ENCODE data around the gene XPNPEP1.

GRCh38 chr10:109922976-109923921, at the start of gene XPNPEP1:
- TF ChIP-seq, protein P1, sequence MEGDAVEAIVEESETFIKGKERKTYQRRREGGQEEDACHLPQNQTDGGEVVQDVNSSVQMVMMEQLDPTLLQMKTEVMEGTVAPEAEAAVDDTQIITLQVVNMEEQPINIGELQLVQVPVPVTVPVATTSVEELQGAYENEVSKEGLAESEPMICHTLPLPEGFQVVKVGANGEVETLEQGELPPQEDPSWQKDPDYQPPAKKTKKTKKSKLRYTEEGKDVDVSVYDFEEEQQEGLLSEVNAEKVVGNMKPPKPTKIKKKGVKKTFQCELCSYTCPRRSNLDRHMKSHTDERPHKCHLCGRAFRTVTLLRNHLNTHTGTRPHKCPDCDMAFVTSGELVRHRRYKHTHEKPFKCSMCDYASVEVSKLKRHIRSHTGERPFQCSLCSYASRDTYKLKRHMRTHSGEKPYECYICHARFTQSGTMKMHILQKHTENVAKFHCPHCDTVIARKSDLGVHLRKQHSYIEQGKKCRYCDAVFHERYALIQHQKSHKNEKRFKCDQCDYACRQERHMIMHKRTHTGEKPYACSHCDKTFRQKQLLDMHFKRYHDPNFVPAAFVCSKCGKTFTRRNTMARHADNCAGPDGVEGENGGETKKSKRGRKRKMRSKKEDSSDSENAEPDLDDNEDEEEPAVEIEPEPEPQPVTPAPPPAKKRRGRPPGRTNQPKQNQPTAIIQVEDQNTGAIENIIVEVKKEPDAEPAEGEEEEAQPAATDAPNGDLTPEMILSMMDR (IDR thresholded peaks at IDR 0.05): peak in 1 of 7 experiments; percentile 8
- TF ChIP-seq POLR2A (IDR thresholded peaks at IDR 0.05): peak; percentile 80 to 97 (median 86)
